Left renal pelvis (tissue), 4 donors: ENCODE measurements around the gene NPNT. TPM values are rescaled to one million over a fixed set of nuclear protein-coding genes. Genes with fewer than 3 reads are reported as not detected.
A peak's percentile ranks its signal among the peaks of the same experiment; 100 is the strongest.
"Not testable (repeated sequence)": the region's sequence is repeated elsewhere in the genome, so short reads cannot be mapped to it uniquely, and the experiment has no call there.

Experiments
- DNase-seq, 4 donors: peaks; one replicate each; pipeline ENCODE4 v3.0.0-alpha.2; 2013; ENCODE audit warnings: low read depth in 4 of 4, low spot score in 3 of 4
- polyA plus RNA-seq, 4 donors: library from polyadenylated mRNA; unstranded; fragments of 120-200 nt; gene quantifications; one replicate each; pipeline ENCODE4 v1.2.1, GENCODE V29; 2013; ENCODE audit not compliant: insufficient read length in 4 of 4

NPNT gene, protein sequence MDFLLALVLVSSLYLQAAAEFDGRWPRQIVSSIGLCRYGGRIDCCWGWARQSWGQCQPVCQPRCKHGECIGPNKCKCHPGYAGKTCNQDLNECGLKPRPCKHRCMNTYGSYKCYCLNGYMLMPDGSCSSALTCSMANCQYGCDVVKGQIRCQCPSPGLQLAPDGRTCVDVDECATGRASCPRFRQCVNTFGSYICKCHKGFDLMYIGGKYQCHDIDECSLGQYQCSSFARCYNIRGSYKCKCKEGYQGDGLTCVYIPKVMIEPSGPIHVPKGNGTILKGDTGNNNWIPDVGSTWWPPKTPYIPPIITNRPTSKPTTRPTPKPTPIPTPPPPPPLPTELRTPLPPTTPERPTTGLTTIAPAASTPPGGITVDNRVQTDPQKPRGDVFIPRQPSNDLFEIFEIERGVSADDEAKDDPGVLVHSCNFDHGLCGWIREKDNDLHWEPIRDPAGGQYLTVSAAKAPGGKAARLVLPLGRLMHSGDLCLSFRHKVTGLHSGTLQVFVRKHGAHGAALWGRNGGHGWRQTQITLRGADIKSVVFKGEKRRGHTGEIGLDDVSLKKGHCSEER
- polyA plus RNA-seq: 100 to 1,000 TPM in 3 of 4 donors, 10 to 100 TPM in 1; 17.6 to 202 (median 191) TPM

DNA sequence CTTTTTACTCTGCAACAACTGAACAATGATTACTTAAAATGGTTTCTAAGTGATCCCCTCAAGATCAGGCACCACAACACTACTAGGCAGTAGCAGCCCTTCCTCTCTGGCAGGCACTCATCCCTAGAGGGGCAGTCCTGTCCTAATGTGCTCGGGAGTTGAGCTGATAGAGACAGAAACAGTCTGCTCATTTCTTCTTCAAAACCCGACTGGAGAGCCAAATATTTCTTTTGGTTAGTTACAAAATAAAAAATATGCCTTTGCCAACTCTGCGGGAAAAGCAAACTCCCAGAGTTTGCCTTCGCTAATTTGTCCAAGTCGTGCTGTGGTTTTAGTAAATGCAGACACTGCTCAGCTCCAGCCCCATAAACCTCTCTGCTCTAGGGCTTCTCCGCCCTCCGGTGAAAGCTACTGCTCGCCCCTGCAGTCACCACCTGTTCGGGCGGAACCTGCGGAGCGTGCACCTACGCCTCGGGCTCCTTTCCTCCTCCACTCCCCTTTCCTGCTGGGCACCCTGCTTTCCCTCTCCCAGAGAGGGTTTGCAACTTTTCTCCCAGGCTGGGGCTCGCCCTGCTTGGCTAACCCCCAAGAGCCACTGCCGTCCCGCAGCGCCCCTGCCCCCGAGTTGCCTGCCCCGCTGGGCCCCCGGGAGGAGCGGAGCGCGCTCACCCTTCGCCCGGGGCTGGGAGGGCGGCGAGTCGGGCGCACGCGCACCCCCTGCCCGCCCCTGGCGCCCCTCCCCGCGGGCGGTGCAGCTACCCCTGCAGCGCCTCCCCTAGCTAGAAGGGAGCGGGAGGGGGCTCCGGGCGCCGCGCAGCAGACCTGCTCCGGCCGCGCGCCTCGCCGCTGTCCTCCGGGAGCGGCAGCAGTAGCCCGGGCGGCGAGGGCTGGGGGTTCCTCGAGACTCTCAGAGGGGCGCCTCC, at the start of gene NPNT:
NPNT (plus strand) TSS at position 812 of the 923 bp plus-strand sequence. CDS start 182 bp downstream, outside the sequence.
- peak in 2 of 4 donors; percentile 27 to 32 for DNase-seq

GRCh38 chr4:105845559-105845958, 49.7 kb upstream of the NPNT start:
- no peak for DNase-seq

DNA sequence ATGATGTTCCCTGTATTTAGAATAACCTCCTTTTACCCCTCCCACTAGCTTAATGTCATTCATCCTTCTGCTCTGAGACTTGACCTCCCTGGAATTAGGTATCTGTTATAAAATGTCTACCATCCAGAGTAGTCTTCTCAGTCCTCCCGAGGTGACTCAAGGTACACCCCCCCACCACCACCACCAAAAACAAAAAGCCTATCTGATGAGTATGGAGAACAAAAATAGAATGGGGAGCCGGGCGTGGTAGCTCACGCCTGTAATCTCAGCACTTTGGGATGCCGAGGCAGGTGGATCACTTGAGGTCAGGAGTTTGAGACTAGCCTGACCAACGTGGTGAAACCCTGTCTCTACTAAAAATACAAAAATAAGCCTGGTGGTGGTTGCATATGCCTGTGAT, 46.9 kb upstream of the NPNT start:
- DNase-seq: not testable (repeated sequence)

DNA sequence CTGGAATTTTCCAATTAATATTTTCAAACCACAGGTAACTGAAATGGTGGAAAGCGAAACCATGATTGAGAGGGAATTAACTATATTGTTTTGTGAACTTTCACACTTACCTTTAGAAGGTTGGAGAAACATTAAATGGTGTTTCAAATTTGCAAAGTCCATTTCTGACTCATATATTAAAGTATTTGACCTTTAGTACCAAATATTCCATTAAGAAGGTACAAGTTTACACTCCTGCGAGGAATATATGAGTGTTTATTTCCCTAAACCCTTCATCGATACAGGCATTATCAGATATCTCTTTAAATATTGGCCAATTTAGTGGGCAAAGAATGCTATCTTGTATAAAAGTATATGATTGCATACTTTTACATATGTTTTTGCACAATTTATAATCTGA, 44.1 kb upstream of the NPNT start:
- DNase-seq: no peak

DNA sequence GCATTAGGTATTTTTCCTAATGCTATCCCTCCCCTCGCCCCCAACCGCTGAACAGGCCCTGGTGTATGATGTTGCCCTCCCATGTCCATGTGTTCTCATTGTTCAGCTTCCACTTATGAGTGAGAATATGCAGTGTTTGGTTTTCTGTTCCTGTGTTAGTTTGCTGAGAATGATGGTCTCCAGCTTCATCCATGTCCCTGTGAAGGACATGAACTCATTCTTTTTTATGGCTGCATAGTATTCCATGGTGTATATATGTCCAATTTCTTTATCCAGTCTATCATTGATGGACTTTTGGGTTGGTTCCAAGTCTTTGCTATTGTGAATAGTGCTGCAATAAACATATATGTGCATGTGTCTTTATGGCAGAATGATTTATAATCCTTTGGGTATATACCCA, 43.0 kb upstream of the NPNT start:
- not testable (repeated sequence) for DNase-seq

DNA sequence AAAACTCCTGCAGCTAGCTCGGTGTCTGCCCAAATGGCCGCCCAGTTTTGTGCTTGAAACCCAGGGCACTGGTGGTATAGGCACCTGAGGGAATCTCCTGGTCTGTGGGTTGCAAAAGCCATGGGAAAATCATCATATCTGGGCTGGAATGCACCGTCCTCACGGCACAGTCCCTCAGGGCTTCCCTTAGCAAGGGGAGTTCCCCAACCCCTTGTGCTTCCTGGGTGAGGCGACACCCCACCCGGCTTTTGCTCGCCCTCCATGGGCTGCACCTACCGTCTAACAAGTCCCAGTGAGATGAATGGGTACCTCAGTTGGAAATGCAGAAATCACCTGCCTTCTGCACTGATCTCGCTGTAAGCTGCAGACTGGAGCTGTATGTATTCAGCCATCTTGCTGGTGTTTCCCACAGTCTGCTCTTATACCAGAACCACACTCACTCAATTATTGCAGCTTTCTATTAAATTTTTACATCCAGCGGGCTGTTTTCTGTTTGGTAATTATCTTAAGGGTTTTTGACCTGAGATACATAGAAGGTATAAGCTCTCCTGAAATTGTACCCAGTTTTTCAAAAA, 36.7 kb upstream of the NPNT start:
- DNase-seq: no peak

- DNase-seq: no peak
These were observed 36.0 kb upstream of the NPNT start for GRCh38 chr4:105859233-105859632.

DNA sequence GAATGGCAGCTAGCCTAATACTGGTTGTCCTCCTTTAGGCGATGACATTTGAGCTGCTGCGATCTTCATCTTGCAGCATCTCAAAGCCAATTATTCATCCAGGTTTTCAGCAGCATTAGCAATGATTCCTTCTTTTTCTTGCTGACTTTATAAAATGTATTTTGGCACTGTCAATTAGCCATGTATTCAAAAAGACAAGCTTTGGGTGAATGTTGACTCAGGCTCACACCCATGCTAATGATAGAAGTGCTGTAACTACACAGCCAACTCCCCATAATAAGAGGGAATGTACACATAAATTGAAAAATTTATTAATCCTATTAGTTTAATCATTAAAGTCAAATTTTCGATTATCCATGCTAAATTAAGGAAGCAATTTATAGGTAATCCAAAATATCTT, 24.3 kb upstream of the NPNT start:
- DNase-seq: no peak

- DNase-seq: no peak
These were observed 23.3 kb upstream of the NPNT start for GRCh38 chr4:105871997-105872396.

DNA sequence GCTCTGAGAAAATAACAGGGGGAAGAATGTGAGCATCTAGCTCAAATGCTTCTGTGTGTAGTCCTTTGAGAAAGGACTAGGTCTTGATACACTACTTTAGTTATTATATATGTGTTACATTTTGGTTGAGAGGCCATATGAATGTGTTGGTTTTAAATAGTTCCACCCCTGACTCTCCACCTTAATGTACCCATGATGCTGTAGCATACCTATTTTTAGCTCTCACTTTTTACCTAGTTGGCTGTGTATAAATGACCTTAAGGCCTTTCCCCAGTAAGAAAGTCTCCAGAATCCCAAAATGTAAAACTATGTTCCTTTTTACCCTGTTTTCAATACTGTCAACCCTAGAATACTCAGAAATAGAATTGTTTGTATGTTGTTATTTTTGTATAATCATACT, 20.0 kb upstream of the NPNT start:
- no peak for DNase-seq

DNA sequence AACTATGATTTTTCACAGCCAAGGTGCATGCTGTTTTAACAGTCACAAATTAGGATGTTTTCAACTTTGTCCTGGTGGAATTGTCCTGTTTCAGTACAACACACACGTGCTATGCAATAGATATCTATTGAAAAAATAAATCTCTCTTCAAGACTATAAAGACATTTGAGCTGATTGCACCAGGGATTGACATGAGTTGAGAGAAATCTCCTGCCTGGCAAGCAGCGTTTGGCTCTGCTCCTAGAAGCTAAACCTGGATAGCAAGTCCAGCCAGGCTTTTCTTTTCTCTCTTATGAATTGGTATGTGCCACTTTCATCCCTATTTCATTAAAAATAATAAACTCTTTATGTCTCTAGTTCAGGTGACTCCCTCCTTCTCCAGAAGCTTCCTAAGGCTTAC, 16.6 kb upstream of the NPNT start:
- DNase-seq: no peak

- no peak for DNase-seq
These were observed 7.8 kb upstream of the NPNT start for GRCh38 chr4:105887508-105887907.

- peak in 2 of 4 donors; percentile 12 to 19 for DNase-seq
These were observed 551 bp downstream of the NPNT start for GRCh38 chr4:105895583-105896460.

DNA sequence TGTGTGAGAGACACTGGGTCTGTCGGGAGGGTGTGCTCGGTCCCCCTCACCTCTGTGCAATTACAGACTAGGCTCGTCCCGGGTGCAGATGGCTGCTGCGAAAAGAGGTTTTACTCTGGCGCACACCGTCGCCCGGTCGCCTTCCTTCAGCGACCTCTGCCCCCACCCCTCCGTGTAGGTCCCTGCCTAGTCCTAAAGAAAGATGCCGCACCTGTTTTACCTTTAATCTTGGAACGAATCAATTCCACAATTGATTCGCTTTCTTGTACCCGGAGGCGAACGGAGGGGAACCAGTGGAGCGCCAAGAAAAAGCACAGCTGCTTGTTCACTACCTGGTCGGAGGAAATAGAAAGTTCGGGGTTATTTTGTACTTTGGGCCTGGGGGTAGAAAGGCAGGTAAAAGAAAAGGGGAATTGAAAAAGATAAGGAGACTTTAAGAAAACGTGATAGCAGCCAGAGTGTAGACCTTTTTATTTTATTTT, 1.2 kb downstream of the NPNT start:
- peak in 1 of 4 donors; percentile 14 for DNase-seq

DNA sequence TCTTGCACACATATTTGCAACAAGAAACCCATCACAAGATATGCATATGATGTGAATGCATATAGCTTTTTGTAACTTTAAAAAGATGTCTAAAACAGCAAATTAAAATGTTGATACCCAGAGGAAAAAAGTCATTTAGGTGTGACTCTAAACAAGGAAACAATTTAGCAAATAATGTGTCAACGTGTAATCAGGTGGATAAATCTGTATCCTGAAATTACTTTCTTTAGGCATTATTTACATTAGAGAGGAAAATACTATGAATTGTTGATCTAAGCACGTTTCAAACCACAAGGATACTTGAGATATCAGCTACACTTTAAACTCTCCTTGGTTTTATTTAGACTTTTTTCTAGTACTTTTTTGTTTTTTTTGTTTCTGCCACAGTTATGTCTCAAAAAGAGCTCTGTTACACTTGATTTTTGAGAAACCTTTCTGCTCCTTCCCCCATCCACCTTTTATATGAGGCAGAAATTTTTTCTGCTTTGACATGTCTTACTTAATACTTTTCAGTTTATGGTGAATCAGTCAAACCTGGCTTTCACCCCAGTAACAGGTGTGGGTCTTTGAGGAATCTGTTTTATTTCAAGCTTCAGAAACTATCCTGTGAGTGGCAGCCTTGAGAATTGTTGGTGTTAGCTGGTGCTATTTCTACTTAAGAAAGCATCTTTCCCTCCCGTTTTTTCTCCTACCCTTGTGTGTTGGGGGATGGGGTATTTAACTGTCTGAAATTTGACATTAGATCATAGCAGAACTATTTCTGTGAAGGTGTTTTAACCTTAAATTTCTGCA, 1.9 kb downstream of the NPNT start:
- no peak for DNase-seq

GRCh38 chr4:105900541-105900940, 5.3 kb downstream of the NPNT start:
- DNase-seq: no peak

DNA sequence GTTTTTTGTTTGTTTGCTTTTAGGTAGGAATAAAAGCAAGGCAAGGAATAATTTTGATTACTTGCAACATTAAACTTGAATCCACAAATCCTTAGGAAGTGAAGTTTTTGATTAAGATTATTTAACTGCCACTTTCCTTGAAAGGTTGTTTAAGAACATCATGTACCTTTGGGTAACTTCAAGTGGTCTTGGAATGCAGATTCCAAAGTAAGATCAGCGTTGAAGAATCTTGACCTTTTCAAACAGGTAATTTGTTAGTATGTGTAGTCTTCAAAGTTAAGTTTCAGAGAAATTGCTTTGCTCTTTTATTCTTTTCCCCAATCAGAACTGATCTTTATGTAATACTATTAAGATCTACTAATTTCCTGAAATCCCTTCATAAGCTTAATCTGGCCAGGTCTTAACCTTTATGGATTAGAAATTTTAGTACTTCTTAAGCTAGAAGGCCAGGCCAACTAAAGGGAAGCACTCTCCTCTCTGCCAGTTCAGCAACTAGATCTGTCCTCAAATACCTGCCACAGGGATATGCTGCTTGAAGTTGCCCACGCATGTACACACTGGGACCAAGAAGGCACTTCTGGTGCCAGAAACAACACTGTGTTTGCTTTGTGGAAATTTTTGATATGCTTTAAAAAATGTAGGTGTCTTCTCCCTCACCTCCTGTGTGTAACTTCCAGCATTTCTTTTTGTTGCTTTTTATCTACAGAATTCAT, 7.4 kb downstream of the NPNT start:
- no peak for DNase-seq

GRCh38 chr4:105909787-105910281, 14.6 kb downstream of the NPNT start:
- DNase-seq: no peak
